BE2C (cell line): Measurements from ENCODE around the gene CDC42BPG.
A peak's percentile ranks its signal among the peaks of the same experiment; 100 is the strongest.

Source experiments
- DNase-seq: peaks from one replicate; pipeline ENCODE4 v3.0.0-alpha.2; 2020
- H3K27me3 ChIP-seq: fragments of 250-450 bp; sonication (Bioruptor Pico); 2 replicates; pipeline ENCODE4 v1.5.1; 2020; ENCODE audit warnings: mild to moderate bottlenecking
- H3K36me3 ChIP-seq: fragments of 250-450 bp; sonication (Bioruptor Pico); 2 replicates; pipeline ENCODE4 v1.5.1; 2020; ENCODE audit warnings: mild to moderate bottlenecking
- H3K4me1 ChIP-seq: fragments of 250-450 bp; sonication (Bioruptor Pico); 2 replicates; pipeline ENCODE4 v1.5.1; 2020
- H3K4me3 ChIP-seq: 2 replicates; pipeline ENCODE4 v1.5.1; 2011; ENCODE audit warnings: low read depth, low read length
- H3K9me3 ChIP-seq: fragments of 250-450 bp; sonication (Bioruptor Pico); 2 replicates; pipeline ENCODE4 v1.5.1; 2020
- TF ChIP-seq, protein P1 (sequence below): IDR thresholded peaks from 2 replicates; pipeline ENCODE4 v1.5.1; 2012; ENCODE audit warnings: mild to moderate bottlenecking, low read depth, low read length

CDC42BPG gene

DNA sequence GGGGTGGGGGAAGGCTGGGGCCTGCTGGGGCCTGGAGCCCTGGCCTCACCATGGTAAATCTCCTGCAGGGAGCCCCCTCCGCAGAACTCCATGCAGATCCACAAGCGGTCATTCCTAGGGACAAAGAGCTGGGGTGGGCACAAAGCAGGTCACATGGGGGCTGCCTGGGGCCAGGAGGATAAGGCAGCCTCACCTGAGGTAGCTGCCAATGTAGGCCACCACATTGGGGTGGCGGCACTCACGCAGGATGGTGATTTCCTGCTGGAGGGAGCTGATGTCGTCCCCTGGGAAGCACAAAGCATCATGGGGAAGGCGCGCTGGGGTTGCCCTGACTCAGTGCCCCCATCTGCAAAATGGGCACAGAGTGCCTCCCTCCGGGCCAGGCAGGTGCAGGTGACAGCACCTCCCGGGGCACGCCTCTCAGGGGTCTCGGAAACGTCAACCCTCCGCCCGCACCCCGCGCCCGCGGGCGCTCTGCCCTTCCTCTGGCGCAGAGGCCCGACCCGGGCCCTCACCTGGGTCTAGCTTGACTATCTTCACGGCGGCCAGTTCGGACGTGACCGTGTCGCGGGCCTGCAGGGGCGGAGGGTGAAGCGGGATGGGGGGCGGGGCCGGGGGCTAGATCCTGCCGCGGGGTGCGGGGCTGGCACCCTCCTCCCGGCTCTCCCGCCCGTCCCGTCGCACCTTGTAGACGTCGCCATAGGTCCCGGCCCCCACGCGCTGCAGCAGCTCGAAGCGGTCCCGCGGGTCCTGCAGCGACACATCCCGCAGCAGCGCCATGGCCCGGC is 41.9 kb downstream of the CDC42BPG start:
- Histone ChIP-seq H3K36me3 (no peaks in the 10 kb centered on the region), H3K9me3 (no peaks in the 10 kb centered on the region), H3K4me1 (no peaks in the 10 kb centered on the region), H3K4me3 (no peak overlapping the region; the same call in 1 of the 2 replicates), H3K27me3 (no peaks in the 10 kb centered on the region)
- TF ChIP-seq, protein P1, sequence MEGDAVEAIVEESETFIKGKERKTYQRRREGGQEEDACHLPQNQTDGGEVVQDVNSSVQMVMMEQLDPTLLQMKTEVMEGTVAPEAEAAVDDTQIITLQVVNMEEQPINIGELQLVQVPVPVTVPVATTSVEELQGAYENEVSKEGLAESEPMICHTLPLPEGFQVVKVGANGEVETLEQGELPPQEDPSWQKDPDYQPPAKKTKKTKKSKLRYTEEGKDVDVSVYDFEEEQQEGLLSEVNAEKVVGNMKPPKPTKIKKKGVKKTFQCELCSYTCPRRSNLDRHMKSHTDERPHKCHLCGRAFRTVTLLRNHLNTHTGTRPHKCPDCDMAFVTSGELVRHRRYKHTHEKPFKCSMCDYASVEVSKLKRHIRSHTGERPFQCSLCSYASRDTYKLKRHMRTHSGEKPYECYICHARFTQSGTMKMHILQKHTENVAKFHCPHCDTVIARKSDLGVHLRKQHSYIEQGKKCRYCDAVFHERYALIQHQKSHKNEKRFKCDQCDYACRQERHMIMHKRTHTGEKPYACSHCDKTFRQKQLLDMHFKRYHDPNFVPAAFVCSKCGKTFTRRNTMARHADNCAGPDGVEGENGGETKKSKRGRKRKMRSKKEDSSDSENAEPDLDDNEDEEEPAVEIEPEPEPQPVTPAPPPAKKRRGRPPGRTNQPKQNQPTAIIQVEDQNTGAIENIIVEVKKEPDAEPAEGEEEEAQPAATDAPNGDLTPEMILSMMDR = no peak
- DNase-seq = no peak

DNA sequence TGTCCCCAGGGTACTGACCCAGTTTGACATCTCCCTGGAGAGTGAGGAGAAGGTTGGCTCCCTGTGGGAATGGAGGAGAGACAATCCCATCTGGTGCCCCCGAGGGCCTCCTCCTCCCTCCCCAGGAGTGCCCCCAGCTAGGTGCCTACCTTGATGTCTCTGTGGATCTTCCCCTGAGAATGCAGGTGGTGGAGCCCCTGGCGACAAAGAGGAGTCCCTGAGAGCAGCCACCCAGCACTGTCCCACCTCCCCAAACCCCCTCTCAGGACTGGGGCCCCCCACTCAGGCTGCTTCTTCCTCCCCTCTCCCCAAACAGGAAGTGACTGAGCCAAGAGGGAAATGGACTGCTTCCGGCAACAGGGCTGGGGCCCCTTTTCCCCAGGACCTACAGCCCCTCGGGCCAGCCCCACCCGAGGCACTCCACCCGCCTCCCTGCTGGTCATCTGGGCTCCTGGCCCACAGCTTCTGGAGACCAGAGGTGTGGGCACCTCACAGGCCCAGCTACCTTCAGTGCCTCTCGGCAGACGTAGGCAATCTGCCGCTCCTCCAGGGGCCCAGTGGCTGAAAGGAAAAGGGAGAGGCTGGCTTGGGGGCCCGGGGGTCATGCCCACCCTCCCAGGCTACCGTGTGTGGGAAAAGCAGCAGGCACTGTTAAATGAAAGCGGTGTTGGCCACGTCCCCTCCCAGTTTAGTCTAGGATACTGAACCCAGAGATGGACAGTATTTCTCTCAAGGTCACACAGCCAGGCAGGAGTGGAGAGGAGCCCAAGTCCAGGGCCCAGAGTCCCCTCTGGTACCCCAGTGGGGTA is 42.7 kb downstream of the CDC42BPG start:
- H3K9me3 ChIP-seq = no peaks in the 10 kb centered on the region
- no peaks in the 10 kb centered on the region for H3K4me1 ChIP-seq
- no peaks in the 10 kb centered on the region for H3K27me3 ChIP-seq
- DNase-seq = no peak
- TF ChIP-seq, protein P1 = no peak
- no peaks in the 10 kb centered on the region for H3K36me3 ChIP-seq
- H3K4me3 ChIP-seq = no peak overlapping the region

DNA sequence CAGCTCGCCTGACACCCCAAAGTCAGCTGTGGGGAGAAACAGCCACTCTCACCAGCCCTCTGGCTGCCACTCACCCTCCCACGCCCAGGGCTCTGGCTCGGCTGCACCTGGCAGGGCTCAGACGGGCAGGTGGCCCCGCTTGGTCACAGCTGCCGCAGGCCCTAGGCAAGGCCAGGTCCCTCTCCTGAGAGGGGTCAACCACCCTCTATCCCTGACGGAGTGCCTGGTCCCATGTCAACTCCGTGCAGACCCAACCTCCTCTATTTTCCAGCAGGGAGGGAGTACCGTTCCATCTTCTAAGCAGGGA is 43.3 kb downstream of the CDC42BPG start:
- no peak overlapping the region for H3K4me3 ChIP-seq
- H3K4me1 ChIP-seq = no peaks in the 10 kb centered on the region
- DNase-seq = no peak
- no peaks in the 10 kb centered on the region for H3K9me3 ChIP-seq
- TF ChIP-seq, protein P1 = no peak
- H3K36me3 ChIP-seq = no peaks in the 10 kb centered on the region
- H3K27me3 ChIP-seq = no peaks in the 10 kb centered on the region

DNA sequence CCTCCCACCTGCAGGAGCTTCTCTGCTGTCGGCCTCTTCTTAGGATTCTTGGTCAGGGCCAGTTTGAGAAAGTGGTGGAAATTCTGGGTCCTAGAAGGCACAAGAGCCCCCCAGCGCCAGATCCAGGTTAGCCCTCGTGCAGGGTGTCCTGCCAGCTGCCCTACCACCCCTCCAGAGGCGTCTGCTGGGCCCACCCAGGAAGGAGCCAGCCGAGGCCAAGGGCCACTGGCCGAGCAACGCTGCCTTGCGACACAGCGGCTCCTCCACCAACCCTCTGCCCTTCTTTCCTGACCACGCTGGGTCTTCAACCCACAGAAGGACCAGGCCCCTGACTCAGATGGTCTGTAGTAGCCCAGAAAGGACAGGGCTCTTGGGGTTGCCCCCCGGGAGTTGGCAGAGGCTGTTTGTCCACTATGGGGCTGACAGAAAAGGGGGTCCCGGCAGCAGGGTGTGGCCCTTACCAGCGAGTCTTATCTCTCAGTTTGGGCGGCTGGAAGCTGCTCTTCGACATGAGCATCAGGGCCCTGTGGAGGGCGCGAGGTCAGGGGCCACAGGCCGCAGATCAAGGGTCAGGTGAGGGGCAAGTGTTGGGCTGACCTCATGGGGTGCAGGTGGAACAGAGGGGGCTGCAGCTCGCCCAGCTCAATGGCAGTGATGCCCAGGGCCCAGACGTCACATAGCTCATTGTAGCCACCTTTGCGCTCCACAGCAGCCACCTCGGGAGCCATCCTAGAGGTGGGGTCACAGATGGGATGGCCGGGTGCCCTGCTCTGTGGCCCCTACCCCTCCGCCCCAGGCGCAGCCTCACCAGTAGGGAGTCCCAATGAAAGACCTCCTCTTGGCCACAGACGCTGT is 43.9 kb downstream of the CDC42BPG start:
- Histone ChIP-seq H3K4me1 (no peaks in the 10 kb centered on the region), H3K27me3 (no peaks in the 10 kb centered on the region), H3K9me3 (no peaks in the 10 kb centered on the region), H3K36me3 (no peaks in the 10 kb centered on the region), H3K4me3 (no peak overlapping the region)
- TF ChIP-seq, protein P1 = no peak
- DNase-seq = no peak

DNA sequence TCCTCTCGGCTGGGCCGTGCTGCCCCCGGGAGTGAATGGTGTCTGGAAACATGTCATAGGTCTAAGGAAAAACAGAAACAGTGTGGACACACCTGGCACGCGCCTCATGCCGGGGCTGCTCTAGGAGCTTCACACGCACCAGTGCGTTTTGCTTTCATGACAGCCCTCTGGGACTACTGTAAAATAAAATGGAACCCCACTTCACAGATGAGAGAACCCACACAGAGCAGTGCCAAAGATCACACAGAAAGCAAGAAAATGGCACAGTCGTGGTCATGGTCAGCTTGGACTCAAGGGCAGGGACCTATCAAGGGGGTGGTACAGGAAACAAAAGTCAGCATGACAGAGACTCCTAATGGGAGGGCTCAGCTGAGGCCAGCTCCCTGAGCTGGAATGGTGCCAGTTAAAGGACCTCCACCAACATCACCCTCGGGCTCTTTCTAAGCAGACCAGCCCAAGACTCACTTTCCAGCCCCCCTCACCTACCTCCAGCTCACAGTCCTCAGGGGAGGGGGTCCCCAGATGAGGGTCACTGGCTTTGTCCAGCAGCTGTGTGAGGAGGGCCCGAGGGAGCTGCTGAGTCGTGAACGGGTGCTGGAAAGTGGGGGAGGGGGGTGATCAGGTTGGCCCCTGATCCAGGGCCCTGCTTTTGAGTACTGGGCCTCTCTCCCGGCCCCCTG is 44.7 kb downstream of the CDC42BPG start:
- no peaks in the 10 kb centered on the region for H3K27me3 ChIP-seq
- TF ChIP-seq, protein P1 = no peak
- H3K9me3 ChIP-seq = no peaks in the 10 kb centered on the region
- no peak overlapping the region for H3K4me3 ChIP-seq
- no peaks in the 10 kb centered on the region for H3K36me3 ChIP-seq
- no peaks in the 10 kb centered on the region for H3K4me1 ChIP-seq
- DNase-seq = peak; percentile 35
